Spleen (tissue), 7 donors: Measurements from ENCODE around the gene PCDHB9.

Source experiments
- POLR2A ChIP-seq, 3 donors: fragments of 450-650 bp; IDR thresholded peaks; one replicate each; pipeline ENCODE4 v1.5.1; 2017; ENCODE audit warnings: antibody characterized with exemption in 3 of 3, mild to moderate bottlenecking in 1 of 3
- TF ChIP-seq, protein P1 (sequence below), 11 experiments: fragments of 200-600 bp in 7 of 11; fragments of 450-650 bp in 4 of 11; sonication (generic) in 4 of 11; IDR thresholded peaks in 8 of 11; conservative IDR thresholded peaks in 3 of 11; 1 replicate in 7 of 11; 2 replicates in 4 of 11; pipeline versions ENCODE4 v1.4.0 to v1.8.0; 2016 to 2021; ENCODE audit warnings: antibody characterized with exemption in 11 of 11, inconsistent platforms in 4 of 11, mild to moderate bottlenecking in 1 of 11
- donor health status: DM: no; HTN: no; CAD: no; lungs with moderate emphysema.
- donor health status: DM: no; HTN: no; CAD: no.
- donor health status: DM: no; HTN: no; CAD: no.

GRCh38 chr5:141234109-141234667 is 47.2 kb downstream of the PCDHB9 start:
- TF ChIP-seq, protein P1, sequence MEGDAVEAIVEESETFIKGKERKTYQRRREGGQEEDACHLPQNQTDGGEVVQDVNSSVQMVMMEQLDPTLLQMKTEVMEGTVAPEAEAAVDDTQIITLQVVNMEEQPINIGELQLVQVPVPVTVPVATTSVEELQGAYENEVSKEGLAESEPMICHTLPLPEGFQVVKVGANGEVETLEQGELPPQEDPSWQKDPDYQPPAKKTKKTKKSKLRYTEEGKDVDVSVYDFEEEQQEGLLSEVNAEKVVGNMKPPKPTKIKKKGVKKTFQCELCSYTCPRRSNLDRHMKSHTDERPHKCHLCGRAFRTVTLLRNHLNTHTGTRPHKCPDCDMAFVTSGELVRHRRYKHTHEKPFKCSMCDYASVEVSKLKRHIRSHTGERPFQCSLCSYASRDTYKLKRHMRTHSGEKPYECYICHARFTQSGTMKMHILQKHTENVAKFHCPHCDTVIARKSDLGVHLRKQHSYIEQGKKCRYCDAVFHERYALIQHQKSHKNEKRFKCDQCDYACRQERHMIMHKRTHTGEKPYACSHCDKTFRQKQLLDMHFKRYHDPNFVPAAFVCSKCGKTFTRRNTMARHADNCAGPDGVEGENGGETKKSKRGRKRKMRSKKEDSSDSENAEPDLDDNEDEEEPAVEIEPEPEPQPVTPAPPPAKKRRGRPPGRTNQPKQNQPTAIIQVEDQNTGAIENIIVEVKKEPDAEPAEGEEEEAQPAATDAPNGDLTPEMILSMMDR (IDR thresholded peaks at IDR 0.05 in 8 of 11, conservative IDR thresholded peaks at IDR 0.05 in 3 of 11) = no peak
- TF ChIP-seq POLR2A (IDR thresholded peaks at IDR 0.05) = no peak
